ENCODE results near the gene QSOX1.

Gene QSOX1

GRCh38 chr1:180235077-180235501 lies 80.4 kb downstream of the QSOX1 start:
- no peaks in the 10 kb centered on the region for H3K4me1 ChIP-seq
- no peaks in the 10 kb centered on the region for H3K36me3 ChIP-seq
- DNase-seq, result no peak
- H3K9me3 ChIP-seq, result peaks cover 2% of the 10 kb centered on the region; the same call in 1 of the 2 replicates
- TF ChIP-seq CTCF (IDR thresholded peaks at IDR 0.05; ENCODE audit: low read depth, low read length), result no peak
- peaks cover 98% of the 10 kb centered on the region for H3K27me3 ChIP-seq
- no peak overlapping the region for H3K4me3 ChIP-seq (ENCODE audit: low read depth, low read length)

GRCh38 chr1:180235502-180236239 lies 81.0 kb downstream of the QSOX1 start:
- no peak for TF ChIP-seq CTCF (IDR thresholded peaks at IDR 0.05; ENCODE audit: low read depth, low read length)
- no peak for DNase-seq
- Histone ChIP-seq H3K4me3 (ENCODE audit: low read depth, low read length) (no peak overlapping the region), H3K27me3 (peaks cover 98% of the 10 kb centered on the region), H3K9me3 (peaks cover 2% of the 10 kb centered on the region; the same call in 1 of the 2 replicates), H3K4me1 (no peaks in the 10 kb centered on the region), H3K36me3 (no peaks in the 10 kb centered on the region)

- Histone ChIP-seq H3K27me3 (peaks cover 98% of the 10 kb centered on the region), H3K4me3 (ENCODE audit: low read depth, low read length) (no peak overlapping the region), H3K36me3 (no peaks in the 10 kb centered on the region), H3K4me1 (no peaks in the 10 kb centered on the region), H3K9me3 (peaks cover 2% of the 10 kb centered on the region; the same call in 1 of the 2 replicates)
- no peak for TF ChIP-seq CTCF (IDR thresholded peaks at IDR 0.05; ENCODE audit: low read depth, low read length)
- no peak for DNase-seq
Observed at GRCh38 chr1:180236698-180237509, 82.2 kb downstream of the QSOX1 start.

- Histone ChIP-seq H3K9me3 (no peaks in the 10 kb centered on the region), H3K27me3 (peaks cover 94% of the 10 kb centered on the region), H3K4me3 (ENCODE audit: low read depth, low read length) (no peak overlapping the region), H3K4me1 (no peaks in the 10 kb centered on the region), H3K36me3 (no peaks in the 10 kb centered on the region)
- TF ChIP-seq CTCF (IDR thresholded peaks at IDR 0.05; ENCODE audit: low read depth, low read length), result no peak
- DNase-seq, result no peak
Observed at GRCh38 chr1:180237869-180238476, 83.3 kb downstream of the QSOX1 start.

- peaks cover 89% of the 10 kb centered on the region for H3K27me3 ChIP-seq
- no peaks in the 10 kb centered on the region for H3K4me1 ChIP-seq
- H3K36me3 ChIP-seq, result no peaks in the 10 kb centered on the region
- no peak for TF ChIP-seq CTCF (IDR thresholded peaks at IDR 0.05; ENCODE audit: low read depth, low read length)
- DNase-seq, result no peak
- no peaks in the 10 kb centered on the region for H3K9me3 ChIP-seq
- H3K4me3 ChIP-seq (ENCODE audit: low read depth, low read length), result no peak overlapping the region
Observed at GRCh38 chr1:180238675-180239074, 84.0 kb downstream of the QSOX1 start.
